Dermis microvascular lymphatic vessel endothelial cell (primary cell): ENCODE measurements around the gene PGM2. TPM values are rescaled to one million over a fixed set of nuclear protein-coding genes. Genes with fewer than 3 reads are reported as not detected.

ENCODE experiments used
- DNase-seq, 2 donors: peaks; one replicate each; pipeline versions ENCODE4 v3.0.0 to v3.0.0-alpha.2; 2010; ENCODE audit warnings: low read depth in 2 of 2
- total RNA-seq: library from RNA; depleted of rRNA; stranded (reverse); fragments of >200 nt; gene quantifications from 2 replicates; pipeline ENCODE4 v1.2.1, GENCODE V29; 2014

The PGM2 gene
- total RNA-seq, 1 donor from 2014 or later, result 28.2 TPM

GRCh38 chr4:37902212-37902611 is 75.7 kb downstream of the PGM2 start:
- no peak for DNase-seq

GRCh38 chr4:37902738-37903693 is 76.5 kb downstream of the PGM2 start:
- DNase-seq, result no peak

DNA sequence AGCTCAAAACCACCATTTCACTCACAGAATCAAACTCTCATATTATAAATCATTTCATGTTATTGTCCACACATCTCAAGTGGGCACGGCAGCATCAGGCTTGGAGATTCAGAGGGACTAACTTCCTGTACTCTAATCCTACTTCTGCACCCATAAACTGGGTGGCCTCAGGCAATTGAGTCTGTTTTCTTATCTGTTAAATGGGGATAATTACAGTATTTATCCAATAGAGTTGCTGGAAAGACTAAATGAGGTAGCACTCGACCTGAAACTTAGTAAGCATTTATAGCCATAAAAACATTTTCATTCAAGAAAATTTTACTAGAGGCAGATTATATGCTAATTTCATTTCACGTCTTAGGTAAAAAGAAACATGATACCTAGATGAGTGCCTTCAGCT is 77.4 kb downstream of the PGM2 start:
- no peak for DNase-seq

DNA sequence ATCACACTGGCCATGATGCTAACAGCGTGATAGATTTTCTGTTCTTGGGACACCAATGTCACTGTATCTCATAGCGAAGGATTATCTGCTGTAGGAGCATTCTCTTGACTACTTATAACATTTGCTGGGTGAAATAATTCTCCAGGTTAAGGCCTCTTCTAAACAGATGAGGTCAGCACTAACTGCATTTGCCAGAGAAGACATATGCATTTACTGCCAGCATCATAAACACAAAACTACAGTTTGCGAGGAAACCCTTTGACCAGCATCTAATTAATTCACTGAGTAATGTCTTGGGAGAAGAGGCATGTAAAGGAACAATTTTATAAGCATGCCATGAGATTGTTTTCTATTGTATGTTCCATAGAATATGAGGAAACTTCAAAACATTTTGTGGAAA is 78.3 kb downstream of the PGM2 start:
- no peak for DNase-seq

DNA sequence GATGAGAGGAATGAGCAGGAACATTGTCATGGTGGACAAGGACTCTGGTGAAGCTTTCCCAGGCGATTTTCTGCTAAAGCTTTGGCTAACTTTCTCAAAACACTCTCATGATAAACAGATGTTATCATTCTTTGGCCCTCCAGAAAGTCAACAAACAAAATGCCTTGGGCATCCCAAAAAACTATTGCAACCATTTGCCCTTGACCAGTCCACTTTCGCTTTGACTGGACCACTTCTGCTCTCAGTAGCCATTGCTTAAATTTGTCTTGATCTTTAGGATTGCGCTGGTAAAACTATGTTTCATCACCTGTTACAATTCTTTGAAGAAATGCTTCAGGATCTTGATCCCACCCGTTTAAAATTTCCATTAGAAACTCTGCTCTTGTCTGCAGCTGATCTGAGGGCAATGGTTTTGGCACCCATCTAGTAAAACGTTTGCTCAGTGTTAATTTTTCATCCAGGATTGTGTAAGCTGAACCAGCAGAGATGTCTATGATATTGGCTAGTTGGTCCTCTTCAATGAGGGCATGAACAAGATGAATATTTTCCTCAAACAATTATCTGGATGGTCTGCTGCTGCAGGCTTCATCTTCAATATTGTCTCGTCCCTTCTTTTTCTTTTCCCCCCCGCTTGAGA is 79.2 kb downstream of the PGM2 start:
- DNase-seq, result no peak

DNA sequence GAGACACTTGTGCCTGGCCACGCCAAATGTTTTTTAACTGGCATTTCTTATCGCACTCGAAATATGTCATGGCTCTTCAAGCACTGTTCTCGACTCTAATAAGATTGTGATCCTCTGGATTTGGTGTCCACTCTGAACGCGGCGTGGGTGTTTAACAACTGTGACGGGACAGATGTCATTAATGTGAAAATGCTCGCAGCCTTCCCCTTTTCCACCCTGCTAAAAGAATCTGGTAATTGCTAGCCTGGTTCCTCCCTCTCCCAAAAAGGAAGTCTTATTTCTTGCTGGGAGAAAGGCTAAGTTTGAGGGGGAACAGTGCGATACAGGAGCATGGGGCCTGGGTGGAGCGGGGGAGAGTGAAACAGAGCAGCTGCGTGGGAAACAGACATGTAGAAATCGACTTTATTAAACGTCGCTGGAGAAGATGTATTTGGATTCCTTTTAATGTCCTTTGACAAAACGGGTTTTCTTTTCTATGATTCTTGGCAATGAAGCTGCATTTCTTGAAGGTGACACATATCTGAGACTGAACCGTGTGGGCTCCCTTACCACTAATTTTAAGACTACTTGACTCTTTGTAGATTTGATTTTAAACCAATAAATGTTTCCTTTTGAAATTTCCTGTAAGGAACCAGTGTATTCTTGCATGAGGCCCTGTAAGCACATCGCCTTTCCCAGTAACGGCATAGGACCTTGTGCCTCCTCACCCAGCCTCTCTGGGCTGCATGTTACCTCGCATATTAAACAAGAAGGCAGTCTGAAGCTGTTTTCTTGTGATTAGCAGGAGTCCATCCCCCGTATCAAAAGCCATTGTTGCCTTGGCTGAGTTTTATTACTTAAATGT is 82.2 kb downstream of the PGM2 start:
- DNase-seq, result no peak

DNA sequence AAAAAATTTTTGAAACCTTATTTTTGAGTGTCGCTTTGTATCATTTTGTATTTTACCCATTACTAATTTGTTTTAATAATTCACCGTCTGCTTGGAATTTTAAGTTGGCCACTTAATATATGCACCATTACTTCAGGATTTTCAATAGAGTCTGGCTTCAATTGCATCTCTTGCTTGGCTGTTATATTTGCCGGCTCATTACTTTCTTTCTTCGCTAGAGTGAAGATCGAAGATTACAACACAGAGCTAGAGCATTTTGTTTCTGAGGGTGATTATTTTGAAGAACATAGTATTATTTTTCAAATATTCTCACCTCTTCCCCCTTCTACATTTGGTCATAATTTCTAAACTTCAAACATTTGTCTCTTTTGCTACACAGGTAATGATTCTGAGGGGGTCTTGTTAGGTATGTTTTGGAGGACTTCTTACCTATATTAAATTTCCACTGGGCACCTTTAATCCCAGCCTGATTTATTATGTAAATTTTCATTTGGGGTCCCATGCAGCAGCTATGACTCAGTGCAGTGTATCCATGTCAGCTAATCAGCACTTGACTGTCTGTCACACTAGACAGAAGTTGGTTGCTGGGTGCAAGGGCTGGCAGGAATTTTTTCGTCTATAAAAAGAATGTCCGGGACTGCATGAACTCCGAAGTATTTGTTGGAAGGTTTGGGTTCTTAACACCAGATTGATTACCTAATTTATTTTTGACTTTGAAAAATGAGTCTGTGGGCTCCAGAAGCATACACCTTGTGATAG is 83.0 kb downstream of the PGM2 start:
- no peak for DNase-seq

- DNase-seq, result no peak
Measured at GRCh38 chr4:37910091-37910486, 83.6 kb downstream of the PGM2 start.

Other genes starting within 250 kb of the PGM2 start
- 92.8 and 106 TPM in 2 replicates for gene RELL1, start 140.3 kb upstream of the PGM2 start, total RNA-seq
- 94.7 and 121 TPM in 2 replicates for gene TBC1D1, start 64.4 kb downstream of the PGM2 start, total RNA-seq
- not detected in 2 replicates for gene PTTG2, start 133.7 kb downstream of the PGM2 start, total RNA-seq